HG02623 (cell line): ENCODE measurements around the gene PPP3CA.
"Not testable (repeated sequence)": the region's sequence is repeated elsewhere in the genome, so short reads cannot be mapped to it uniquely, and the experiment has no call there.

Experiments used
- ATAC-seq: cut with Tn5 transposase; IDR thresholded peaks from one replicate; pipeline ENCODE4 v1.9.1; 2021; ENCODE audit warnings: moderate library complexity; ENCODE audit not compliant: unreplicated experiment

The PPP3CA gene

GRCh38 chr4:101148551-101148950 is 198.8 kb downstream of the PPP3CA start:
- ATAC-seq: no peak

DNA sequence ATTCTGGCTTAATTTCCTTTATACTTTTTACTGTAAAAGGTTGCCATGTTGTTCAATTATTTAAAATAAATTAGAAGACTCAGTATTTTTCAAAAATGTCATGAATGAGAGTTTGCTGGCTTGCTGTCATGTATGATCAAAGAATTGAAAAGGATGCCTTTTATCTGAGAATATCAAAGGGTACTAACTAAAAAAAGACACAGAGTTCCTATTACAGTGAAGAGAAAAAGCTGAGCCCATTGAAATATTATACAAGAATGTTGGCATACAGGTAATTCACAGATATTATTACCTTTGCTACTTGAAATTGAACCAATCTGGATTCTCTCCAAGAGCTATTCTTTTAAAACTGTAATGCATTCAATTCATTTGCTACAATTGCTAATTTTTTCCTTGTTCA is 200.0 kb downstream of the PPP3CA start:
- no peak for ATAC-seq

DNA sequence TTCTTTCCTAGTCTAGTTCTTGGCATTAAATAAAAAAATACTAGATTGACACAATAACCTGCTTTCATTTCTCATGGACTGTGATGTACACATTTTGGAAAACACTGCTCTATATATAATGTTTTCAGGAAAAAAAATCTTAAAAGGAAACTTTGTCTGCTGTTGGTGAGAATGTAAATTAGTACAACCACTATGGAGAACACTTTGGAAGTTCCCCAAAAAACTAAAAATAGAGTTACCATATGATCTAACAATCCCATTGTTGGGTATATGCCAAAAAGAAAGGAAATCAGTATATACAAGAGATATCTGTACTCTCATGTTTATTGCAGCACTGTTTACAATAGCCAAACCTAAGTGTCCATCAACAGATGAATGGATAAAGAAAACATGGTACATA is 202.3 kb downstream of the PPP3CA start:
- ATAC-seq: no peak

DNA sequence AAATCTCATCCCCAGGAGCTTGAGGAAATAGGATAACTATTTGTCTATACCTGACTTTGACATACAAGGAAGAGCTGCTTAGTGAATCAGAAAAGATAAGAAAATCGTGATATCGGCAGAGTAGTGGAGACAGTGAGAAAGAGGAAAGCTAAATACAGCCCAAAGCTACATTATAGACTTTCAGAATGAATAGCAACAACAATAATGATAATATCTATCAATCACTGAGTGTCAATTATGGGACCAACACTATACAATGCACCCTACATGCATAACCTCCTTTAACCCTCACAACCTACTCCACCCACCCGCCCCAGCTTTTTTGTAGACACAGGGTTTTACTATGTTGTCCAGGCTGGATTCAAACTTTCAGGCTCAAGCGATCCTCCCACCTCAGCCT is 205.1 kb downstream of the PPP3CA start:
- ATAC-seq: no peak

DNA sequence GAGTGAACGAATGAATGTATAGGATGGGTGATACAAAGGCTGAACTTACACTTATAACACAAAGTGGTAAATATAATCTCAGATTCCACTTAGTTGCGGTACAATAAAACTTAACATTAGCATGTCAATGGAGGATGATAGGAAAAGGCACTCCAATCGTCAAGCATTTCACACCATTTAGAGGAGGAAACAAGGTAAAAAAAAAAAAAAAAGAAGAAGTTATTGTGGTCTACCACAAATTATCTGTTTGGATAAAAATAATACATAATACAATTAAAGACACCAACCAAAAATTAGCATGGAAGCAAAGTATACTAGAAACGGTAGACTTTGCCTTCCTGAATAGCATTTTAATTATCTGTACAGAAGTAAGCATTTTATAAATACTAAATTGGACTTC is 205.5 kb downstream of the PPP3CA start:
- ATAC-seq: no peak

- ATAC-seq: peak; percentile 44
Measured at GRCh38 chr4:101141230-101141629, 206.1 kb downstream of the PPP3CA start.

GRCh38 chr4:101140228-101140627 is 207.1 kb downstream of the PPP3CA start:
- ATAC-seq: peak; percentile 37

DNA sequence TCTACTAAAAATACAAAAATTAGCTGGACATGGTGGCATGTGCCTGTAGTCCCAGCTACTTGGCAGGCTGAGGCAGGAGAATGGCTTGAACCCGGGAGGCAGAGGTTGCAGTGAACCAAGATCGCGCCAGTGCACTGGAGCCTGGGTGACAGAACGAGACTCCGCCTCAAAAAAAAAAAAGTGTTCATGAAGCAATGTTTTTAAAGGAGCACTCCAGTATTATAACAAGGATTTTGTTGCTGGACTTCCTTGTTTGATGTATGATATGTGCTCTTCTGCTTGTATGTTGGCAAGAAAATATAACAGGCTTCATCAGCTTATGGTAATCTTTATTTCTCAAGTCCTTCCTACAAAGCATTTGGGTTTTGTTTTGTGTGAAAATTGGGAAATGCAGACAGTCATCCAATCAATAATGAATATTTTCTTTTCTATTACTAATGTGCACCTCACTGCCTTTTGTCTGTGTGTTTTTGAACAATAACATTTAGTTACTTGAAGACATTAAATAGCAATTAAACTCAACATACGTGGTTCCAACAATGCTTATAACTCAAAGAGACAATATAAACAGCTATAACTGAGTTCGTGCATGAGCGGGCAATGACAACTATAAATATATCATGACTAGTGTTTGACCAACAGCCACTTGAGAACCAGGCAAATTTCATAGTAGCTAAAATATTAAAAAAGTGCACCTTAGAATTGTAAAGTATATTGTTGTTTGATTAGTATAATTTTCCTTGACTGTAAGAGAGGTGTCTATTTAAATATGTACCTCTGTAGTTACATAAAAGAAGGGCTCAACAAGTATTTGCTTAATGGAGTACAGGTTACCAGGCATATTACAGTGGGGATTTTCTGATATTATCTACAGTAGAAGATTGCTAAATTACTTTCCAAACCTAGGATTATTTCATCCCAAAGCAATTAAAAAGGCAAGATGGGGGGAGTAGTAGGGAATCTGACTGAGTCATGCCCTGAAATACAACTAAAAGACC is 210.7 kb downstream of the PPP3CA start:
- no peak for ATAC-seq

- peak; percentile 56 for ATAC-seq
Measured at GRCh38 chr4:101135371-101136010, 211.8 kb downstream of the PPP3CA start.

DNA sequence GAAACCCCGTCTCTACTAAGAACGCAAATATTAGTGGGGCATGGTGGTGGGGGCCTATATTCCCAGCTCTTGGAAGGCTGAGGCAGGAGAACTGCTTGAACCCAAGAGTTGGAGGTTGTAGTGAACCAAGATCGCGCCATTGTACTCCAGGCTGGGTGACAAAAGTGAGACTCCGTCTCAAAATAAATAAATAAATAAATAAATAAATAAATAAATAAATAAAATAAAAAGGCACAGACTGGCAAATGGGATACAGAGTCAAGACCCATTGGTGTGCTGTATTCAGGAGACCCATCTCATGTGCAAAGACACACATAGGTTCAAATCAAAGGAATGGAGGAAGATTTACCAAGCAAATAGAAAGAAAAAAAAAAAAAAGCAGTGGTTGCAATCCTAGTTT is 216.3 kb downstream of the PPP3CA start:
- not testable (repeated sequence) for ATAC-seq

GRCh38 chr4:101128898-101129297 is 218.4 kb downstream of the PPP3CA start:
- ATAC-seq: not testable (repeated sequence)

- no peak for ATAC-seq
Measured at GRCh38 chr4:101128473-101128872, 218.9 kb downstream of the PPP3CA start.

DNA sequence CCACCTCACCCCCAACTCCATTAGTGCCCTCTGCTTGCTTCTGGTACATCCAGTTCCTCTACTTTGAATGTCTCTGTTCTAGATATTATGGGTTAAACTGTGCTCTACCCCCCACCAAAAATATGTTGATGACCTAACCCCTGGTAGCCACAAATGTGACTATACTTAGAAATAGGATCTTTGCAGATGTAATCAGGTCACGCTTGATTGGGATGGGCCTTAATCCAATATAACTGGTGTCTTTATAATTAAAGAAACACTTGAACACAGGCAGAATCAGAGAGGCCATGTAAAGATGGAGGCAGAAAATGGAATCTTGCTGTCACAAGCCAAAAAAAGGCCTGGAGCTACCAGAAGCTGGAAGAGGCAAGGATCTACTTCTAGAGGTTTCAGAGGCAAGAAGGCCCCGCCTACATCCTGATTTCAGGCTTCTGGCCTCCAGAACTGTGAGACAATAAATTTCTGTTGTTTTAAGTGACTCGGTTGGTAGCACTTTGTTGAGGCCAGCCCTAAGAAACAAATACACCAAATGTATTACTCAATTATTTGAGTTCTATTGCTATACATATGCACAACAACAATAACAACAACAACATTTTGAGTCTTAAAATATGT is 220.0 kb downstream of the PPP3CA start:
- ATAC-seq: no peak

DNA sequence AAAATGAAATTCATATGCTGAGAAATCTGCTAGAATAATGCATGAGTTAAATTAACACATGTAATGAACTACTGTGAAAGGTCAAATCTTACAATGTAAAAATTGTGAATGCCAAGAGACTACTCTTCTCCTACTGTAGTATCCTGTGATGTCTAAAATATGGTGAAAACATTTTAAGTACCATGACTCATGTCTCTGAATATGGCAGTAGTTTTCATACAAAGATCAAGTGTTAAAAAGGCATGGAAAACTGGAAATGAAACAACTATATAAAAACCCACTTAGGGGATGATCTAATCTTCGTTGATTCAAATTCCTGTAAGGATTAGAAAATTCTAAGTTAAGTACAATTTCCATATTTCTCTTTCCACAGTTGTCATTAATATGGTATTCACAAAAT is 221.3 kb downstream of the PPP3CA start:
- ATAC-seq: no peak

GRCh38 chr4:101125045-101125942 is 222.0 kb downstream of the PPP3CA start:
- ATAC-seq: no peak

- no peak for ATAC-seq
Measured at GRCh38 chr4:101123231-101123630, 224.1 kb downstream of the PPP3CA start.

- no peak for ATAC-seq
Measured at GRCh38 chr4:101122019-101122418, 225.3 kb downstream of the PPP3CA start.

DNA sequence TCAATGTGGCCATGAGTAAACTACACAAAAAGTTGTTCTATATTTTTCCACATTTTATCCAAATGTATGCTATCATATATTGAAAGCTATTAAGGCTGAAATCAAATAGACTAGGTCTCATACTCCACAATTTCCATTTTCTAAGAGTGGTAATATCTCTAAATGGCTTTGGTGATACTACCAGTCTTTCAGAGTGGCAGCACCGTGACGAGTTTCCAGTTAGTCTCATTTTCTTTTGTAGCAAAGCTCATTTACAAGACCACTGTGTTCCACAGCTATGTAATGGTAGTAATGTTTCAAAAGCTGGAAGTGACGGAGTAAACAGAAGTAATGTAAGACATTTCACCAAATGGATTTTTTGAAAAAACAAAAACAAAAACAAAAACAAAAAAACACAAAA is 228.2 kb downstream of the PPP3CA start:
- ATAC-seq: no peak

- no peak for ATAC-seq
Measured at GRCh38 chr4:101118617-101119016, 228.7 kb downstream of the PPP3CA start.

DNA sequence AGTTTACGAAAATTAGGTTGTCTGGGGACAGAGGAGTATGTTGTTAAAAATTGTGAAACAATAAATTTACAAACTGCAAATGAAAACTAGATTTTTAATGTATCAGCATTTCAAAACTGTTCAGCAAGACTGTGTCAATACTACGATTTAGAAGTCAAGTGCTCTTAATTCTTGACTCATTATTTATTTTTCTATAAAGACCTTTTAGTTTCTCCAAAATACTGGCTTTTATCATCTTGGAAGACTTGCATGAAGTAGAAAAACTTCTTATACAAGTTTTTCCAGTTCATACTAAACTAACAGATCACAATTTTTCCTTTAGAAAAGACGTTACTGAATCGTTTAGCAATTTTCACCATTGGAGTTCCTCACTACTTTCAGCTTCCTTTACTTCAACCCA is 231.4 kb downstream of the PPP3CA start:
- no peak for ATAC-seq

DNA sequence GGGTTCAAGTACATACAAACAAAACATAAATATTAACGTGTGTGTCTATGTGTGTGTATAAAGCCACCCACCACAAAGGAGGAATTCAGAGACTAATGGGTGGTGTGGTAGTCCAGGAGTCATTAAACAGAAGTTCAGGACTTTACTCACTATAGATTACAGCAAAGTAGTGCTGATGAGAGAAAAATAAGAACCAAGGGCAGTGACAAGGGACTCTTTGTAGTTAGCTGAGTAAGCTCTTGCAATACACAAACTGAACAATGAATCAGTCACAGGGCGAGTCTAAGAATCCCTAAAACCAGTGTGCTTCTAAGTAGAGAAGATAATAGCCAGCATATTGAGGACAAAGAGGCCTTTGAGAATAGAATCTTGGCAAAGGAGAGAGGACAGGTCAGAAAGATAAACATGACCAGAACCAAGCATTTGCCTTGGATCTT is 232.4 kb downstream of the PPP3CA start:
- ATAC-seq: no peak
